Measurements from ENCODE around the gene XXYLT1. TPM values are rescaled to one million over a fixed set of nuclear protein-coding genes. Genes with fewer than 3 reads are reported as not detected.

Gene XXYLT1
- total RNA-seq, 4 donors from 2014 or later, result 7.5 to 19.4 (median 10.6) TPM

GRCh38 chr3:195124378-195124992, 146.5 kb downstream of the XXYLT1 start:
- no peak for TF ChIP-seq CTCF (IDR thresholded peaks at IDR 0.05; ENCODE audit: low read depth)

GRCh38 chr3:195123281-195123691, 147.7 kb downstream of the XXYLT1 start:
- TF ChIP-seq CTCF (IDR thresholded peaks at IDR 0.05; ENCODE audit: low read depth), result no peak

- no peak for TF ChIP-seq CTCF (IDR thresholded peaks at IDR 0.05; ENCODE audit: low read depth)
These were observed 148.7 kb downstream of the XXYLT1 start for GRCh38 chr3:195122261-195122660.

- TF ChIP-seq CTCF (IDR thresholded peaks at IDR 0.05; ENCODE audit: low read depth), result no peak
These were observed 150.7 kb downstream of the XXYLT1 start for GRCh38 chr3:195120267-195120601.

GRCh38 chr3:195119461-195120266, 151.3 kb downstream of the XXYLT1 start:
- no peak for TF ChIP-seq CTCF (IDR thresholded peaks at IDR 0.05; ENCODE audit: low read depth)

GRCh38 chr3:195118671-195119070, 152.3 kb downstream of the XXYLT1 start:
- no peak for TF ChIP-seq CTCF (IDR thresholded peaks at IDR 0.05; ENCODE audit: low read depth)

- TF ChIP-seq CTCF (IDR thresholded peaks at IDR 0.05; ENCODE audit: low read depth), result no peak
These were observed 152.9 kb downstream of the XXYLT1 start for GRCh38 chr3:195117978-195118581.
